K562 (cell line): ENCODE data around the gene FANCC. TPM values are rescaled to one million over a fixed set of nuclear protein-coding genes. Genes with fewer than 3 reads are reported as not detected.

Source experiments
- CEBPZ ChIP-seq: fragments of 150-350 bp; IDR thresholded peaks from 2 replicates; pipeline ENCODE4 v1.6.1; 2014; ENCODE audit warnings: low read depth, mild to moderate bottlenecking, low read length, borderline replicate concordance
- FIP1L1 ChIP-seq: fragments of 200-400 bp; formaldehyde crosslinking; IDR thresholded peaks from 2 replicates; pipeline ENCODE4 v1.6.1; 2018; ENCODE audit warnings: mild to moderate bottlenecking, low read depth, low read length; ENCODE audit not compliant: poor library complexity, severe bottlenecking
- GABPB2 ChIP-seq: fragments of 250-450 bp; sonication (Bioruptor Pico); conservative IDR thresholded peaks from 2 replicates; pipeline ENCODE4 v1.5.1; 2021; ENCODE audit warnings: mild to moderate bottlenecking
- KLF16 ChIP-seq: IDR thresholded peaks from 2 replicates; pipeline ENCODE4 v1.6.1; 2016; ENCODE audit warnings: antibody characterized with exemption
- LARP7 ChIP-seq: fragments of 450-650 bp; IDR thresholded peaks from 2 replicates; pipeline ENCODE4 v1.6.1; 2016
- NR2F6 ChIP-seq: fragments of 450-650 bp; formaldehyde crosslinking; IDR thresholded peaks from 2 replicates; pipeline ENCODE4 v1.4.0; 2020; ENCODE audit warnings: mild to moderate bottlenecking
- SRSF3 ChIP-seq: fragments of 200-400 bp; formaldehyde crosslinking; IDR thresholded peaks from 2 replicates; pipeline ENCODE4 v1.6.1; 2016; ENCODE audit warnings: mild to moderate bottlenecking, low read length, moderate library complexity; ENCODE audit not compliant: insufficient read depth
- TRIM28 ChIP-seq: fragments of 450-650 bp; IDR thresholded peaks from 2 replicates; pipeline ENCODE4 v1.6.1; 2017
- ZC3H4 ChIP-seq: sonication (generic); formaldehyde crosslinking; IDR thresholded peaks from 2 replicates; pipeline ENCODE4 v1.9.0; 2021; ENCODE audit warnings: missing genetic modification reagents, borderline replicate concordance
- ZKSCAN3 ChIP-seq: fragments of 250-450 bp; sonication (Bioruptor Pico); IDR thresholded peaks from 2 replicates; pipeline ENCODE4 v1.4.0; 2020
- ZNF134 ChIP-seq: fragments of 250-450 bp; sonication (Bioruptor Pico); conservative IDR thresholded peaks from 2 replicates; pipeline ENCODE4 v1.4.0; 2020
- ZNF408 ChIP-seq: fragments of 250-450 bp; sonication (Bioruptor Pico); IDR thresholded peaks from 2 replicates; pipeline ENCODE4 v1.4.0; 2020; ENCODE audit warnings: low read depth, mild to moderate bottlenecking, moderate library complexity
- ZNF512 ChIP-seq: IDR thresholded peaks from 2 replicates; pipeline ENCODE4 v1.6.1; 2016; ENCODE audit warnings: missing genetic modification characterization, missing compliant biosample characterization
- polyA plus RNA-seq, 8 experiments: library from polyadenylated mRNA; depleted of rRNA in 4 of 8; stranded (reverse) in 5 of 8; unstranded in 3 of 8; fragments of >200 nt; fragmentation: Nextera tagmentation in 2 of 8; fragmentation: Illumina TruSeq in 1 of 8; extraction: Ambion mirVana in 2 of 8; extraction: Trizol in 1 of 8; gene quantifications; 2 replicates each; pipeline versions ENCODE4 v1.2.1 to v1.2.3, GENCODE V29; 2011 to 2014; ENCODE audit warnings: inconsistent platforms in 1 of 8, missing spikeins in 1 of 8
- total RNA-seq, 7 experiments: library from RNA; depleted of rRNA in 6 of 7; stranded (reverse); fragments of >200 nt in 6 of 7; fragmentation: Illumina TruSeq in 2 of 7; extraction: Trizol in 2 of 7; gene quantifications; 2 replicates each; pipeline versions ENCODE4 v1.2.1 to v1.2.3, GENCODE V29; 2011 to 2021; ENCODE audit warnings: low replicate concordance in 1 of 7
- TF ChIP-seq, protein P1 (sequence below): fragments of 200-800 bp; sonication (Bioruptor generic); IDR thresholded peaks from 2 replicates; pipeline ENCODE4 v1.6.1; 2017; ENCODE audit warnings: missing genetic modification characterization, missing compliant biosample characterization
- TF ChIP-seq, protein P2 (sequence below): fragments of 150-350 bp; conservative IDR thresholded peaks from 2 replicates; pipeline ENCODE4 v1.6.1; 2014; ENCODE audit warnings: low read length
- TF ChIP-seq, protein P3 (sequence below): sonication (generic); formaldehyde crosslinking; IDR thresholded peaks from 2 replicates; pipeline ENCODE4 v1.8.0; 2022; ENCODE audit warnings: mild to moderate bottlenecking, low read depth, missing genetic modification reagents

FANCC gene
- total and polyA plus RNA-seq, 9 of the 15 experiments (the other 6 are each of a cell fraction or from before 2014, with no cell fraction given) = 4.6 to 18.4 (median 14.2) TPM

DNA sequence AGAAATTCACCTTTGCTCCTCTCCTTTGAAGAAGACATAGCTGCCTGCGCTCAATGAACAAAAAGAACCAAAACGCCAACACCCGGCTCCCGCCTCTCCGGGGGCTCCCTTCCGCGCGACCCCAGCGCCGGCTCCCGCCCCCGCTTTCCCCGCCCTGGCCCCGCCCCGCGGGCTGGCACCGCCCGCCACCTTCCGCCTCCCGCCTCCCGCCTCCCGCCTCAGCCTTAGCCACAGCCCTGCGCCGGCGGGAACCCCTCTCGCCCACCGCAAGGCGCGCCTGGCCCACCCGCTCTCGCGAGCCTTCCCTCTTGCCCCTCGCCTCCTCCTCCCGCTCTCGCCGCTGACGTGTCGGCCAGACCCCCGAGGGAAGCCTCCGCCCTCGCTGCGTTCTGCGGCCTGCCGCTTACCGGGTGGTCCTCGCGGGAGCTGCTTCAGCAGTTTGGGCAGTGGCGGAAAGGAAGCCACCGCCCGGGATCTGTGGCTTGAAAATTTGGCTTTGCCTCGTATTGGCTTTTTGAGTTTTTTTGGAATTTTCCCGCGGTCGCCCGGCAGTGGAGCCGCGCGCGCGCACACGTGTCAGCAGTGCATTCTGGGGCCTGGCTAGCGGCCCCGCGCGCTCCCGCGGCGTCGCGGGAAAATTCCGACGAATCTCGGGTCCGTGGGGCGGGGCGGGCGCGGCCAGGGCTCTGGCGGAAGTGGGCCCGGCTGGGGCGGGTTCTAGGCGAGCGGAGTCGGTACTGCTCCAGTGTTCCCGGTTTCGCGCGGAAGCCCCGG, at the start of gene FANCC (continued):
- TF ChIP-seq CEBPZ (no peak), NR2F6 (CRISPR knock-in tag) (no peak), ZKSCAN3 (CRISPR knock-in tag) (no peak), ZNF408 (CRISPR knock-in tag) (no peak), TRIM28 (peak; percentile 60; the same call in 1 of the 2 replicates), ZC3H4 (CRISPR knock-in tag) (no peak; the same call in 1 of the 2 replicates), ZNF512 (no peak), FIP1L1 (peak; percentile 81), LARP7 (no peak), KLF16 (no peak), GABPB2 (CRISPR knock-in tag) (no peak), ZNF134 (CRISPR knock-in tag) (no peak), SRSF3 (0 out of 2 replicates have a peak, but pooled peaks have one; percentile 72)
- TF ChIP-seq, protein P1, sequence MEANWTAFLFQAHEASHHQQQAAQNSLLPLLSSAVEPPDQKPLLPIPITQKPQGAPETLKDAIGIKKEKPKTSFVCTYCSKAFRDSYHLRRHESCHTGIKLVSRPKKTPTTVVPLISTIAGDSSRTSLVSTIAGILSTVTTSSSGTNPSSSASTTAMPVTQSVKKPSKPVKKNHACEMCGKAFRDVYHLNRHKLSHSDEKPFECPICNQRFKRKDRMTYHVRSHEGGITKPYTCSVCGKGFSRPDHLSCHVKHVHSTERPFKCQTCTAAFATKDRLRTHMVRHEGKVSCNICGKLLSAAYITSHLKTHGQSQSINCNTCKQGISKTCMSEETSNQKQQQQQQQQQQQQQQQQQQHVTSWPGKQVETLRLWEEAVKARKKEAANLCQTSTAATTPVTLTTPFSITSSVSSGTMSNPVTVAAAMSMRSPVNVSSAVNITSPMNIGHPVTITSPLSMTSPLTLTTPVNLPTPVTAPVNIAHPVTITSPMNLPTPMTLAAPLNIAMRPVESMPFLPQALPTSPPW (CRISPR knock-in tag) = peak; percentile 90
- TF ChIP-seq, protein P2, sequence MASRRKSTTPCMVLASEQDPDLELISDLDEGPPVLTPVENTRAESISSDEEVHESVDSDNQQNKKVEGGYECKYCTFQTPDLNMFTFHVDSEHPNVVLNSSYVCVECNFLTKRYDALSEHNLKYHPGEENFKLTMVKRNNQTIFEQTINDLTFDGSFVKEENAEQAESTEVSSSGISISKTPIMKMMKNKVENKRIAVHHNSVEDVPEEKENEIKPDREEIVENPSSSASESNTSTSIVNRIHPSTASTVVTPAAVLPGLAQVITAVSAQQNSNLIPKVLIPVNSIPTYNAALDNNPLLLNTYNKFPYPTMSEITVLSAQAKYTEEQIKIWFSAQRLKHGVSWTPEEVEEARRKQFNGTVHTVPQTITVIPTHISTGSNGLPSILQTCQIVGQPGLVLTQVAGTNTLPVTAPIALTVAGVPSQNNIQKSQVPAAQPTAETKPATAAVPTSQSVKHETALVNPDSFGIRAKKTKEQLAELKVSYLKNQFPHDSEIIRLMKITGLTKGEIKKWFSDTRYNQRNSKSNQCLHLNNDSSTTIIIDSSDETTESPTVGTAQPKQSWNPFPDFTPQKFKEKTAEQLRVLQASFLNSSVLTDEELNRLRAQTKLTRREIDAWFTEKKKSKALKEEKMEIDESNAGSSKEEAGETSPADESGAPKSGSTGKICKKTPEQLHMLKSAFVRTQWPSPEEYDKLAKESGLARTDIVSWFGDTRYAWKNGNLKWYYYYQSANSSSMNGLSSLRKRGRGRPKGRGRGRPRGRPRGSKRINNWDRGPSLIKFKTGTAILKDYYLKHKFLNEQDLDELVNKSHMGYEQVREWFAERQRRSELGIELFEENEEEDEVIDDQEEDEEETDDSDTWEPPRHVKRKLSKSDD = no peak
- TF ChIP-seq, protein P3, sequence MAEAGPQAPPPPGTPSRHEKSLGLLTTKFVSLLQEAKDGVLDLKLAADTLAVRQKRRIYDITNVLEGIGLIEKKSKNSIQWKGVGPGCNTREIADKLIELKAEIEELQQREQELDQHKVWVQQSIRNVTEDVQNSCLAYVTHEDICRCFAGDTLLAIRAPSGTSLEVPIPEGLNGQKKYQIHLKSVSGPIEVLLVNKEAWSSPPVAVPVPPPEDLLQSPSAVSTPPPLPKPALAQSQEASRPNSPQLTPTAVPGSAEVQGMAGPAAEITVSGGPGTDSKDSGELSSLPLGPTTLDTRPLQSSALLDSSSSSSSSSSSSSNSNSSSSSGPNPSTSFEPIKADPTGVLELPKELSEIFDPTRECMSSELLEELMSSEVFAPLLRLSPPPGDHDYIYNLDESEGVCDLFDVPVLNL (CRISPR knock-in tag) = peak; percentile 89
